ENCODE data around the gene TMEM52. TPM values are rescaled to one million over a fixed set of nuclear protein-coding genes. Genes with fewer than 3 reads are reported as not detected.

TMEM52 gene
- total RNA-seq, 3 donors from 2014 or later: 2.4 to 3.5 (median 2.5) TPM

- H3K36me3 Mint-ChIP-seq (ENCODE audit: insufficient read depth): no peaks in the 10 kb centered on the region
- peaks cover 2% of the 10 kb centered on the region for H3K4me1 Mint-ChIP-seq (ENCODE audit: low read depth)
- no peak for DNase-seq
Measured at GRCh38 chr1:1900883-1901640, 18.0 kb downstream of the TMEM52 start.

GRCh38 chr1:1899967-1900327, 19.1 kb downstream of the TMEM52 start:
- Mint-ChIP-seq H3K27me3 (ENCODE audit: low read depth) (no peaks in the 10 kb centered on the region), H3K36me3 (ENCODE audit: insufficient read depth) (no peaks in the 10 kb centered on the region), H3K9me3 (no peaks in the 10 kb centered on the region), H3K4me3 (no peak overlapping the region), H3K4me1 (ENCODE audit: low read depth) (peaks cover 6% of the 10 kb centered on the region)
- ATAC-seq: no peak
- no peak for DNase-seq

More at GRCh38 chr1:1900883-1901640, 18.0 kb downstream of the TMEM52 start:
- no peak for ATAC-seq
- Mint-ChIP-seq H3K27me3 (ENCODE audit: low read depth) (no peaks in the 10 kb centered on the region), H3K4me3 (no peak overlapping the region), H3K9me3 (no peaks in the 10 kb centered on the region)

GRCh38 chr1:1899266-1899966, 19.7 kb downstream of the TMEM52 start:
- DNase-seq (no peak), ATAC-seq (peak in 1 of 2 donors; percentile 16)
- Mint-ChIP-seq H3K4me1 (ENCODE audit: low read depth) (peaks cover 11% of the 10 kb centered on the region), H3K9me3 (no peaks in the 10 kb centered on the region), H3K27me3 (ENCODE audit: low read depth) (no peaks in the 10 kb centered on the region), H3K4me3 (no peak overlapping the region), H3K36me3 (ENCODE audit: insufficient read depth) (no peaks in the 10 kb centered on the region)

DNA sequence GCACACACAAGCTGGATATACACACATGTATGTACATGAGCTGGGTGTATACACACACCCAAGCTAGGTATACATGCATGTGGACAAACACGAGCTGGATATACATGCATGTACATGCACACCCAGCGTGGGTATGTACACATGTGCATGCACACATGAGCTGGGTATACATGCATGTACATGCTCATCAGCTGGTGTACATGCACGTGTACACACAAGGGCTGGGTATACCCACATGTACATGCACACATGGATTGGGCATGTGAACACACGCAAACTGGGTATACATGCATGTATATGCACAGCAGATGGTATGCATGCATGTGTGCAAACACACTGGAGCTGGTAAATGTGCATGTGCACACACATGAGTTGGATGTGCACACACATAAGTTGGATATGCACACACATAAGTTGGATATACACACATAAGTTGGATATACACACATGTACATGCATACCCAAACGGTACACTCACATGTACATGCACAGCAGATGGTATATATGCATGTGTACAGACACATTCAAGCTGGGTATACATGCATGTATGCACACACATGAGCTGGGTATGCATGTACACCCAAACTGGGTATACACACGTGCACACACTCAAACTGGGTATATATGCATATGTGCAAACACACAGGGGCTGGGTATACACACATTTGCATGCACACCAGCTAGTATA, 20.7 kb downstream of the TMEM52 start:
- peaks cover 16% of the 10 kb centered on the region for H3K4me1 Mint-ChIP-seq (ENCODE audit: low read depth)
- no peaks in the 10 kb centered on the region for H3K36me3 Mint-ChIP-seq (ENCODE audit: insufficient read depth)
- no peak for ATAC-seq
- no peaks in the 10 kb centered on the region for H3K9me3 Mint-ChIP-seq
- H3K27me3 Mint-ChIP-seq (ENCODE audit: low read depth): no peaks in the 10 kb centered on the region
- DNase-seq: no peak
- H3K4me3 Mint-ChIP-seq: no peak overlapping the region

- Mint-ChIP-seq H3K36me3 (ENCODE audit: insufficient read depth) (no peaks in the 10 kb centered on the region), H3K4me1 (ENCODE audit: low read depth) (peaks cover 28% of the 10 kb centered on the region), H3K27me3 (ENCODE audit: low read depth) (no peaks in the 10 kb centered on the region), H3K4me3 (no peak overlapping the region), H3K9me3 (no peaks in the 10 kb centered on the region)
- DNase-seq (no peak), ATAC-seq (no peak)
Measured at GRCh38 chr1:1895456-1896336, 23.4 kb downstream of the TMEM52 start.

DNA sequence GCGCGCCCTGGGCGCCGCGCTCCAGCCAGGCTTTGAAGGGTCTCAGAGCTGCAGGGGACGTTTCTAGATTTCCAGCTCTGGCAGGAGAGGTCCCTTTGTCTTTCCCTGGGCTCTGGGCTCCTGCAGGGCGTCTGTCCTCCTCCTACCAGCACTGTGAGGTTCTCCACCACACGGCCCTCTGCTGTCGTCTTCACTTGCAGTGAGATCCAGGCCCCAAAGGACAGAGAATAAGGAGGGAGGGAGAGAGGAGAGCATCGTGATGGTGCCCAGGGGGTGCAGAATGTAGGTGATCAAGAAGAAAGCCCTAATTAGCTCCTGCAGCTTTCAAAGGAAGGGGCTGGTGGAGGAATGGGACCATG, 24.0 kb downstream of the TMEM52 start:
- DNase-seq: no peak
- Mint-ChIP-seq H3K4me1 (ENCODE audit: low read depth) (peaks cover 28% of the 10 kb centered on the region), H3K9me3 (no peaks in the 10 kb centered on the region), H3K27me3 (ENCODE audit: low read depth) (no peaks in the 10 kb centered on the region), H3K36me3 (ENCODE audit: insufficient read depth) (no peaks in the 10 kb centered on the region), H3K4me3 (no peak overlapping the region)
- no peak for ATAC-seq

DNA sequence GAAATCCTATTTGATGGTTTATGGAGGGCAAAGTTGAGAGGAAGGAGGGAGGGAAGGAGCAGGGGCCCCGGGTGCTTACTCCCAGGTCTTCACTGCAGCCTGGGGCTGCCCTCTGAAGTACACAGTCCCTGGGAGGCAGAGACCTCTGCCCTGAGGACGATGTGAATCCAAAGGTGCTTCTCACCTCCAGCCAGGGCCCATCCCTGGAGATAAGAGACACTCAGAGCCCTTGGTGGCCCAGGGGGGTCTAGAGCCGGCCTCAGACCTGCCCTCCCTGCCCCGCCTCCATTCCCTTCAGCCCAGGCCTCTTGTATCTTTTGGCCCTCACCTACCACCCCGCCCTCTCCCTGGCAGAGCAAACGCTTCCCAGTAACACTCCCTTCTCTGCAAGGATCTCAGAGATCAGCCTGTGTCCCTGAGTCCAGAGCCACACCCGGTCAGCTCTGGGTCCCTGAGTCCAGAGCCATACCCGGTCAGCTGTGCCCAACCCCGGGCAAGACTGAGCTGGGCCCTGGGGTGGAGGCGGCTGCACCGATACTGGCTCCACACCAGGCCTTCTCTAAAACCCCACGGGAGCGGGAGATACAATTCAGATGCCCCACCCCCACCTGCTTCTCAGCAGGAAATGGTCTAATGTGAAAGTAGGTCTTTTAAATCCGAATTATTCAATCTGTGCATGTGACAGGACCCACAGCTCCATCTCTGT, 24.6 kb downstream of the TMEM52 start:
- Mint-ChIP-seq H3K27me3 (ENCODE audit: low read depth) (no peaks in the 10 kb centered on the region), H3K9me3 (no peaks in the 10 kb centered on the region), H3K36me3 (ENCODE audit: insufficient read depth) (no peaks in the 10 kb centered on the region), H3K4me3 (peak overlapping the region; percentile 40), H3K4me1 (ENCODE audit: low read depth) (peaks cover 28% of the 10 kb centered on the region)
- DNase-seq (no peak), ATAC-seq (no peak)

- ATAC-seq (no peak), DNase-seq (no peak)
- H3K4me3 Mint-ChIP-seq: no peak overlapping the region
- H3K36me3 Mint-ChIP-seq (ENCODE audit: insufficient read depth): no peaks in the 10 kb centered on the region
- peaks cover 31% of the 10 kb centered on the region for H3K4me1 Mint-ChIP-seq (ENCODE audit: low read depth)
- no peaks in the 10 kb centered on the region for H3K27me3 Mint-ChIP-seq (ENCODE audit: low read depth)
- H3K9me3 Mint-ChIP-seq: no peaks in the 10 kb centered on the region
Measured at GRCh38 chr1:1893997-1894353, 25.1 kb downstream of the TMEM52 start.

DNA sequence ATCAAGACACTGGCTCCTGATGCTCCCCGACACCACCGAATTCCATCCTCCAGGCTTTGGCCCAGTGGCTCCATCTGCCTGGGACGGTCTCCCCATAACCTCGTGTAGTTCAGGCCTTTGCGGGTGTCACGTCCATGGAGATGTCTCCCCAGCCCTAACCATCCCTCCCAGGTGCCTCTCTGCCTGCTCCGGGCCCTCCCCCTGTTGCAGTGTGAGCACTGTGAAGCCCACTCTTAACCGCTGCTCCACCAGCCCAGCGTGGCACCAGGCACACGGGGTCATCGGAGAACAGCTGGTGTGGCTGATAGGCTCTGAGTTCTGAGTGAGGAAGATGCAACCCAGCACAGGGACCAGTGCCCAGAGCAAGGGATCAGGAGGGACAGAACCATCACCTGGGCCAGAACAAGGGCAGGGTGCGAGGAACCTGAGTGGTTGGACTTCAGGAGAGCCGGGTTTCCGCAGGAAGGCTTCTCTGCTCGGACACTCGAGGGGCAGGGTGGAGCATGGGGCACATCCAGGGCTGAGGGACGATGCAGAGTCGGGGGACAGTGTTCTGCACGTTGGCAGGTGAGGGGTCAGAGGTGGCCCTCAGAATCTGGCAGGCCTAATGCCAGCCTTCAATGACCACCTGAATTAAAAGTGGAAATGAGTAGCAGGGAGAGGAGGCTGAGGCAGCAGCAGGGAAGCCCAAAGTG, 25.6 kb downstream of the TMEM52 start:
- H3K4me1 Mint-ChIP-seq (ENCODE audit: low read depth): peaks cover 36% of the 10 kb centered on the region
- H3K27me3 Mint-ChIP-seq (ENCODE audit: low read depth): no peaks in the 10 kb centered on the region
- H3K9me3 Mint-ChIP-seq: no peaks in the 10 kb centered on the region
- no peaks in the 10 kb centered on the region for H3K36me3 Mint-ChIP-seq (ENCODE audit: insufficient read depth)
- DNase-seq (no peak), ATAC-seq (no peak)
- peak overlapping the region; percentile 54 for H3K4me3 Mint-ChIP-seq

GRCh38 chr1:1892763-1893120, 26.3 kb downstream of the TMEM52 start:
- no peak for ATAC-seq
- Mint-ChIP-seq H3K27me3 (ENCODE audit: low read depth) (no peaks in the 10 kb centered on the region), H3K4me3 (peak overlapping the region; percentile 85), H3K9me3 (no peaks in the 10 kb centered on the region), H3K4me1 (ENCODE audit: low read depth) (peaks cover 43% of the 10 kb centered on the region), H3K36me3 (ENCODE audit: insufficient read depth) (no peaks in the 10 kb centered on the region)
- no peak for DNase-seq

GRCh38 chr1:1892079-1892762, 26.9 kb downstream of the TMEM52 start:
- H3K9me3 Mint-ChIP-seq: no peaks in the 10 kb centered on the region
- peaks cover 48% of the 10 kb centered on the region for H3K4me1 Mint-ChIP-seq (ENCODE audit: low read depth)
- no peak for ATAC-seq
- H3K36me3 Mint-ChIP-seq (ENCODE audit: insufficient read depth): no peaks in the 10 kb centered on the region
- DNase-seq: no peak
- H3K27me3 Mint-ChIP-seq (ENCODE audit: low read depth): no peaks in the 10 kb centered on the region
- H3K4me3 Mint-ChIP-seq: peak overlapping the region; percentile 85

DNA sequence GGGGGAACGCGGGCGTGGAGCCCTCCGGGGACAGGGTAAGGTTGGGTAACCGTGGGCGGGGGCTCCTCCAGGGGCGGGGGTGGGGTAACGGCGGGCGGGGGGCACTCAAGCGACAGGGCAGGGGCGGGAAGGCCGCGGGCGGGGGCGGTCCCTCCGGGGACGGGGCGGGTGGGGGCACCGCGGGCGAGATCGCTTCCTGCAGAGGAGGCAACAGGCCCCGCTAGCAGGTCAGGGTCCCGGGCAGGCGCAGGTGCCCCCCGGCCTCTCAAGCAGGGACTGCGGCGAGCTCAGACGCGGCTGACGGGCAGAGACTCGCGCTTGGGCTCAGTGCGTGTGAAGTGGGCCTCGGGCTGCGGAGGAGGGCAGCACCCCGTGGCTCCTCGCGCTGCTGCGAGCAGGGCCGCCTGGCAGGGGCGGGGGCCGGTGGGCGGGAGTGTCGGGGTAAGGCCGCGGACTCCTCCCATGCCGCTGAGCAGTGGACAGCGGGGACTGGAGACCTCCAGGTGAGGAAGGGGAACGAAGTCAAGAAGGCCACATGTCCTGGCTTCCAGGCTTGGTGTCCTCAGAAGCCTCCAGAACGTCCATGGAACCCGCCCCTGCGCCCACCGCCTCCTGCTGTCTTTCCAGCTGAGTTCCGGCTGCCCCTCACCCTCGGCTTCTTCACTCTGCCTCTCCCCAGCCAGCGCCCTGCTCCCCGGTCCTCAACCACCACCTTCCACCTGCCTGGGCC, 27.6 kb downstream of the TMEM52 start:
- H3K4me1 Mint-ChIP-seq (ENCODE audit: low read depth): peaks cover 52% of the 10 kb centered on the region
- ATAC-seq (peak; percentile 45 to 51), DNase-seq (peak; percentile 77)
- no peaks in the 10 kb centered on the region for H3K9me3 Mint-ChIP-seq
- H3K27me3 Mint-ChIP-seq (ENCODE audit: low read depth): no peaks in the 10 kb centered on the region
- peak overlapping the region; percentile 85 for H3K4me3 Mint-ChIP-seq
- H3K36me3 Mint-ChIP-seq (ENCODE audit: insufficient read depth): no peaks in the 10 kb centered on the region
